NT2/D1 (cell line): Measurements from ENCODE around the gene DENND4B.

Source experiments
- YY1 ChIP-seq: IDR thresholded peaks from 2 replicates; pipeline ENCODE4 v1.6.1; 2011; ENCODE audit not compliant: insufficient read length, insufficient read depth
- ZNF274 ChIP-seq: IDR thresholded peaks from 2 replicates; pipeline ENCODE4 v1.6.1; 2011; ENCODE audit warnings: mild to moderate bottlenecking, low read depth, low read length

- TF ChIP-seq ZNF274 (no peak), YY1 (no peak)
Observed at GRCh38 chr1:153908071-153908470, 38.4 kb downstream of the DENND4B start.
